Right hindlimb (tissue), 1 donor: ENCODE results near the gene TFDP1.

Experiments
- DNase-seq: peaks from one replicate; pipeline ENCODE4 v3.0.0-alpha.2; 2018

Gene TFDP1

GRCh38 chr13:113636266-113636963 lies 51.9 kb downstream of the TFDP1 start:
- DNase-seq: no peak

GRCh38 chr13:113637262-113638160 lies 53.0 kb downstream of the TFDP1 start:
- no peak for DNase-seq

GRCh38 chr13:113638173-113638746 lies 53.7 kb downstream of the TFDP1 start:
- DNase-seq: no peak

GRCh38 chr13:113638806-113639205 lies 54.3 kb downstream of the TFDP1 start:
- DNase-seq: no peak

GRCh38 chr13:113639616-113640262 lies 55.2 kb downstream of the TFDP1 start:
- DNase-seq: no peak

- DNase-seq: no peak
These were observed 56.9 kb downstream of the TFDP1 start for GRCh38 chr13:113641426-113641825.

GRCh38 chr13:113642563-113642962 lies 58.0 kb downstream of the TFDP1 start:
- DNase-seq: no peak

GRCh38 chr13:113643593-113643992 lies 59.0 kb downstream of the TFDP1 start:
- DNase-seq: no peak

GRCh38 chr13:113644800-113645199 lies 60.2 kb downstream of the TFDP1 start:
- no peak for DNase-seq

- no peak for DNase-seq
These were observed 60.8 kb downstream of the TFDP1 start for GRCh38 chr13:113645329-113645728.

GRCh38 chr13:113646376-113646775 lies 61.8 kb downstream of the TFDP1 start:
- DNase-seq: no peak

- no peak for DNase-seq
These were observed 62.4 kb downstream of the TFDP1 start for GRCh38 chr13:113646921-113647340.

- peak; percentile 81 for DNase-seq
These were observed 63.0 kb downstream of the TFDP1 start for GRCh38 chr13:113647351-113648215.

GRCh38 chr13:113648216-113648610 lies 63.7 kb downstream of the TFDP1 start:
- DNase-seq: no peak

- DNase-seq: no peak
These were observed 64.7 kb downstream of the TFDP1 start for GRCh38 chr13:113649212-113649611.

- no peak for DNase-seq
These were observed 65.7 kb downstream of the TFDP1 start for GRCh38 chr13:113650275-113650674.

GRCh38 chr13:113650731-113651148 lies 66.2 kb downstream of the TFDP1 start:
- DNase-seq: no peak

- no peak for DNase-seq
These were observed 67.2 kb downstream of the TFDP1 start for GRCh38 chr13:113651511-113652403.

GRCh38 chr13:113652404-113653263 lies 68.1 kb downstream of the TFDP1 start:
- no peak for DNase-seq
